Spleen (tissue), 7 donors: ENCODE data around the gene TJP3.

Experiments
- CTCF ChIP-seq, 11 experiments: fragments of 200-600 bp in 7 of 11; fragments of 450-650 bp in 4 of 11; sonication (generic) in 4 of 11; IDR thresholded peaks in 8 of 11; conservative IDR thresholded peaks in 3 of 11; 1 replicate in 7 of 11; 2 replicates in 4 of 11; pipeline versions ENCODE4 v1.4.0 to v1.8.0; 2016 to 2021; ENCODE audit warnings: antibody characterized with exemption in 11 of 11, inconsistent platforms in 4 of 11, mild to moderate bottlenecking in 1 of 11
- POLR2A ChIP-seq, 3 donors: fragments of 450-650 bp; IDR thresholded peaks; one replicate each; pipeline ENCODE4 v1.5.1; 2017; ENCODE audit warnings: antibody characterized with exemption in 3 of 3, mild to moderate bottlenecking in 1 of 3
- POLR2AphosphoS5 ChIP-seq, 3 donors: sonication (generic); formaldehyde crosslinking; IDR thresholded peaks; one replicate each; pipeline ENCODE4 v1.5.1; 2017; ENCODE audit warnings: antibody characterized with exemption in 3 of 3
- donor health status: DM: no; HTN: no; CAD: no; lungs with moderate emphysema.
- donor health status: DM: no; HTN: no; CAD: no.
- donor health status: DM: no; HTN: no; CAD: no.

GRCh38 chr19:3775831-3776230 lies 67.6 kb downstream of the TJP3 start:
- TF ChIP-seq CTCF (IDR thresholded peaks at IDR 0.05 in 8 of 11, conservative IDR thresholded peaks at IDR 0.05 in 3 of 11) = no peak
- TF ChIP-seq POLR2AphosphoS5 (IDR thresholded peaks at IDR 0.05) = no peak
- TF ChIP-seq POLR2A (IDR thresholded peaks at IDR 0.05) = no peak
